Lung (tissue), 16 donors: ENCODE results near the gene SS18L1. TPM values are rescaled to one million over a fixed set of nuclear protein-coding genes. Genes with fewer than 3 reads are reported as not detected.

Experiments
- ATAC-seq: fragments of 200-7000 bp; cut with Tn5 transposase; one replicate; pipeline ENCODE4 v1.9.1; 2020; ENCODE audit warnings: moderate number of reproducible peaks; ENCODE audit not compliant: insufficient read depth, low FRiP score
- DNase-seq, 3 donors: peaks; one replicate each; pipeline ENCODE4 v3.0.0-alpha.2; 2013 to 2017
- H3K27ac ChIP-seq, 2 donors: one replicate each; pipeline ENCODE4 v1.5.1; 2013; ENCODE audit warnings: mild to moderate bottlenecking in 2 of 2, moderate library complexity in 2 of 2, control low read depth in 1 of 2, inconsistent platforms in 1 of 2, low read depth in 1 of 2, low read length in 1 of 2
- H3K27me3 ChIP-seq, 3 donors: one replicate each; pipeline ENCODE4 v1.5.1; 2013; ENCODE audit warnings: low read length in 2 of 3; ENCODE audit not compliant: control insufficient read depth in 3 of 3, insufficient read depth in 3 of 3
- H3K36me3 ChIP-seq, 4 donors: one replicate each; pipeline ENCODE4 v1.5.1; 2013; ENCODE audit warnings: low read length in 4 of 4, mild to moderate bottlenecking in 1 of 4, moderate library complexity in 1 of 4; ENCODE audit not compliant: control insufficient read depth in 4 of 4, insufficient read depth in 4 of 4
- H3K4me1 ChIP-seq, 5 donors: one replicate each; pipeline ENCODE4 v1.5.1; 2013; ENCODE audit warnings: low read length in 5 of 5, mild to moderate bottlenecking in 2 of 5, moderate library complexity in 1 of 5; ENCODE audit not compliant: control insufficient read depth in 5 of 5, insufficient read depth in 5 of 5
- H3K4me3 ChIP-seq: one replicate; pipeline ENCODE4 v1.5.1; 2013; ENCODE audit warnings: mild to moderate bottlenecking, control low read depth, moderate library complexity
- H3K9ac ChIP-seq, 2 donors: one replicate each; pipeline ENCODE4 v1.5.1; 2013; ENCODE audit warnings: low read length in 2 of 2, control low read depth in 1 of 2; ENCODE audit not compliant: insufficient read depth in 1 of 2
- H3K9me3 ChIP-seq, 4 donors: one replicate each; pipeline ENCODE4 v1.5.1; 2013; ENCODE audit warnings: low read length in 3 of 4, mild to moderate bottlenecking in 1 of 4, moderate library complexity in 1 of 4; ENCODE audit not compliant: control insufficient read depth in 4 of 4, insufficient read depth in 3 of 4
- CTCF ChIP-seq: IDR thresholded peaks from 2 replicates; pipeline ENCODE4 v1.5.1; 2012; ENCODE audit warnings: mild to moderate bottlenecking; ENCODE audit errors: control extremely low read depth, extremely low read depth
- WGBS, 2 donors: extraction: QIAGEN DNeasy Blood & Tissue Kit; methylation state at CpG; one replicate each; pipeline ENCODE4 v1.1.7; 2013; 5-methylcytosine and 5-hydroxymethylcytosine counted together
- long read RNA-seq, 5 donors: transcript quantifications; one replicate each; lab custom pipeline, GENCODE V29; 2026
- polyA plus RNA-seq, 2 donors: library from polyadenylated mRNA; stranded (reverse); fragments of 200-250 nt; gene quantifications; one replicate each; pipeline ENCODE4 v1.2.1, GENCODE V29; 2013
- total RNA-seq, 2 donors: library from RNA; depleted of rRNA in 1 of 2; stranded (reverse); fragments of >200 nt in 1 of 2; gene quantifications; one replicate each; pipeline ENCODE4 v1.2.1, GENCODE V29; 2014 to 2021
- donor health status: control.
- donor health status: control.
- donor health status: Bipolar disorder and iron deficiency.
- donor health status: healthy.
- donor health status: DM: yes; HTN: yes; CAD: no.

The SS18L1 gene, protein sequence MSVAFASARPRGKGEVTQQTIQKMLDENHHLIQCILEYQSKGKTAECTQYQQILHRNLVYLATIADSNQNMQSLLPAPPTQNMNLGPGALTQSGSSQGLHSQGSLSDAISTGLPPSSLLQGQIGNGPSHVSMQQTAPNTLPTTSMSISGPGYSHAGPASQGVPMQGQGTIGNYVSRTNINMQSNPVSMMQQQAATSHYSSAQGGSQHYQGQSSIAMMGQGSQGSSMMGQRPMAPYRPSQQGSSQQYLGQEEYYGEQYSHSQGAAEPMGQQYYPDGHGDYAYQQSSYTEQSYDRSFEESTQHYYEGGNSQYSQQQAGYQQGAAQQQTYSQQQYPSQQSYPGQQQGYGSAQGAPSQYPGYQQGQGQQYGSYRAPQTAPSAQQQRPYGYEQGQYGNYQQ
- total RNA-seq (10 to 100 TPM; 15.1 to 24.1 TPM), polyA plus RNA-seq (10 to 100 TPM in 1 of 2 donors, 1 to 10 TPM in 1; 7.2 to 14.6 TPM)
- long read RNA-seq, donor 1, full-length matches to known transcripts: 2 of 2 reads
- long read RNA-seq, donor 1, partial matches to known transcripts: 0 of 2 reads
- long read RNA-seq, donor 1, other reads (novel, unspliced or antisense): 0 of 2 reads
- long read RNA-seq, donor 2, partial matches to known transcripts: 0 of 1 reads
- long read RNA-seq, donor 2, other reads (novel, unspliced or antisense): 0 of 1 reads
- long read RNA-seq, donor 3, full-length matches to known transcripts: 2 of 2 reads
- long read RNA-seq, donor 3, partial matches to known transcripts: 0 of 2 reads
- long read RNA-seq, donor 3, other reads (novel, unspliced or antisense): 0 of 2 reads
- long read RNA-seq, donor 4: 0 reads
- long read RNA-seq, donor 5, full-length matches to known transcripts: 3 of 3 reads
- long read RNA-seq, donor 5, partial matches to known transcripts: 0 of 3 reads
- long read RNA-seq, donor 5, other reads (novel, unspliced or antisense): 0 of 3 reads

DNA sequence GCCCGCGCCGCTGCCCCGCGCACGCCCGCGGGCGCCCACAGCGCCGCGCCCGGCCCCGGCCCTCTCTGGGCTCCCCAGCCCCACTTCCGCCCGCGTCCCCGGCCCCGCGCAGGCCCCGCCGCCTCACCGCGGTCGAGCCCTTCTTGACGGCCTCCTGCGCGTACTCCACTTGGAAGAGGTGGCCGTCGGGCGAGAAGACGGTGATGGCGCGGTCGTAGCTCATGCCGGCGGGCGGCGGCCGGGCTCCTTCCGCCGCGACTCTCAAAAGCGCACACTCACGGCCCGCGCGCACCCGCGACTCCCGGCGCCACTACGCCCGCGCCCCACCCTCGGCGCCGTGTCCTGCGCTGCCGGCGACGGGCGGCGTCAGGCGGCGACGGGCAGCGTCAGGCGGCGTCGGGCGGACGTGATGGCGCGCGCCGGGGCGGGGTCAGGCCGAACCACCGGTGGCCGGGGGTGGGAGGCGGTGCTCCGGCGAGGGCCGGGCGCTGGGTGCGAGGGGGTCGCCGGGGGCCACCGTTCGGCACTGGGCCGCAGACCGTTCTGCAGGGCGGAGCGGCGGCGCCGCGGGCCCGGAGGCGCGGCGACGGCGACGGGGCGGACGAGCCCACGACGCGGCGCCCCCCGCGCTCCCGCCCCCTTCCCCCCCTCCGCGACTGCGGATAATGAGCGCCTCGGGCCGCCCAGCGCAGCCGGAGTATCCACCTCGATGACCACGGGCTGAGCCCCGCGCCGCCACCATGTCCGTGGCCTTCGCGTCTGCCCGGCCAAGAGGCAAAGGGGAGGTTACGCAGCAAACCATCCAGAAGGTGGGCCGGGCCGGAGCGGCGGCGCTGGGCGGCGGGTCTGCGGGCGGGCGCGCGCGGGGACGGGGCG lies at the start of gene SS18L1, which contains the start of gene PSMA7:
TSS of gene SS18L1 (plus strand) at position 689 of the 876 bp plus-strand sequence. CDS start at position 741, 52 bp downstream.
TSS of gene PSMA7 (minus strand) at position 314 of the 876 bp plus-strand sequence. CDS start at position 223, 91 bp downstream.
- no peak for TF ChIP-seq CTCF
- DNase-seq: peak; percentile 84 to 95 (median 85)
- Histone ChIP-seq H3K27ac (peak within 1 kb of the TSS; percentile 97 to 98), H3K27me3 (no peaks in the 10 kb centered on the region), H3K36me3 (peaks cover 19 to 25% (median 23%) of the 10 kb centered on the region in 4 donors), H3K9me3 (no peaks in the 10 kb centered on the region), H3K9ac (peak within 1 kb of the TSS; percentile 59 to 75), H3K4me3 (peak within 1 kb of the TSS; percentile 98), H3K4me1 (peaks cover 4 to 30% (median 16%) of the 10 kb centered on the region in 5 donors)
- ATAC-seq: peak; percentile 92
- WGBS, 2 donors: 1% methylated on average over 94 to 148 of the region's 148 CpGs

- ATAC-seq: no peak
- 83 to 86% methylated on average over 30 of the region's 30 CpGs for WGBS, 2 donors
- Histone ChIP-seq H3K9ac (no peak overlapping the region), H3K36me3 (no peaks in the 10 kb centered on the region), H3K9me3 (peaks cover 0 to 24% (median 3%) of the 10 kb centered on the region in 4 donors), H3K4me3 (no peak overlapping the region), H3K27me3 (no peaks in the 10 kb centered on the region), H3K27ac (no peak overlapping the region), H3K4me1 (no peaks in the 10 kb centered on the region)
- TF ChIP-seq CTCF: no peak
- DNase-seq: no peak
These were observed 46.9 kb upstream of the SS18L1 start for GRCh38 chr20:62096421-62097380.
